OCI-LY7 (cell line): ENCODE data around the gene C1orf116.

Source experiments
- CTCF ChIP-seq: fragments of 200-600 bp; sonication (generic); conservative IDR thresholded peaks from 2 replicates; pipeline ENCODE4 v1.5.1; 2014; ENCODE audit warnings: mild to moderate bottlenecking, antibody characterized with exemption, low read length, moderate library complexity, mixed read lengths
- EZH2phosphoT487 ChIP-seq: fragments of 200-600 bp; sonication (generic); IDR thresholded peaks from 2 replicates; pipeline ENCODE4 v1.6.1; 2018; ENCODE audit warnings: low read depth, borderline replicate concordance, mild to moderate bottlenecking, mixed run types, antibody characterized with exemption, low read length, moderate library complexity, mixed read lengths

- TF ChIP-seq CTCF (no peak), EZH2phosphoT487 (no peak)
Observed at GRCh38 chr1:206970446-206970845, 62.1 kb downstream of the C1orf116 start, which contains the start of gene FCAMR.
